ENCODE measurements around the gene TTC31.

The TTC31 gene

DNA sequence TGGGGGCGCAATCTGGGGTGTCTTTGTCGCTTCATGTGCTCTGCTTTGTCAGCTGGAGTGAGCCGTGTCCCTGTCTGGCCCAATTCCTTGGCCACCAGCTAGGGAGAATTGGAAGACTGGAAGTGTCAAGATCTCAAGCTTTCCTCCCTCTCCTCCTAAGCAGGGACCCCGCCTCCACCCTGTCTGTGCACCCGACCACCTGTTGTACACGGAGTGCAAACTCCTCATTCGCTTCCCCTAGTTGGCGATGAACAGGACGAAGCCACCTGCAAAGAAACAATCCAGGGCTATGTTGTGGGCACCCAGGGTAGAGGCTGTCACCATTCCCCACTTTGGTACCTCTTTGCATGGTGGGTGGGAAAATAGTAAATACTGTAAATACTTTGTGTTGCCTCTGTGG, 44.9 kb downstream of the TTC31 start:
- 0 out of 2 replicates have a peak, but pooled peaks cover under 1% of the 10 kb centered on the region for H3K27me3 ChIP-seq (replicated peaks; ENCODE audit: insufficient read depth, low read length)
- peaks cover 14% of the 10 kb centered on the region for H3K4me1 ChIP-seq (ENCODE audit: low read length)
- H3K79me2 ChIP-seq (ENCODE audit: low read length): peaks cover 42% of the 10 kb centered on the region
- H3K4me2 ChIP-seq (ENCODE audit: low read depth, low read length): peak overlapping the region; percentile 90; the same call in 1 of the 2 replicates
- H3K9me2 ChIP-seq (replicated peaks; ENCODE audit: insufficient read depth, low read length): no peaks in the 10 kb centered on the region
- no peak overlapping the region for H3K4me3 ChIP-seq (ENCODE audit: low read length)
- H3K9ac ChIP-seq (ENCODE audit: low read length): no peak overlapping the region
- no peak overlapping the region for H2AFZ ChIP-seq (ENCODE audit: low read length)
- H3K36me3 ChIP-seq (replicated peaks; ENCODE audit: insufficient read depth, low read length): peaks cover 11% of the 10 kb centered on the region
- H3K27ac ChIP-seq (ENCODE audit: low read length): no peak overlapping the region
- no peaks in the 10 kb centered on the region for H3K9me3 ChIP-seq (replicated peaks; ENCODE audit: insufficient read depth, low read length)
- peaks cover 15% of the 10 kb centered on the region; the same call in 1 of the 2 replicates for H3F3A ChIP-seq (ENCODE audit: insufficient read depth, low read length)
- H4K20me1 ChIP-seq (ENCODE audit: insufficient read depth, low read length): no peaks in the 10 kb centered on the region
- TF ChIP-seq EZH2phosphoT487 (IDR thresholded peaks at IDR 0.05; ENCODE audit: low read length) (no peak), EZH2 (optimal IDR thresholded peaks at IDR 0.05; ENCODE audit: low read depth, low read length) (no peak), CTCF (IDR thresholded peaks at IDR 0.05; ENCODE audit: low read length) (no peak)
- no peak for DNase-seq

GRCh38 chr2:74528600-74529356, 45.9 kb downstream of the TTC31 start:
- H3K9ac ChIP-seq (ENCODE audit: low read length): peak overlapping the region; percentile 94
- peak; percentile 46 for DNase-seq
- peak overlapping the region; percentile 69; the same call in 1 of the 2 replicates for H3K27ac ChIP-seq (ENCODE audit: low read length)
- no peaks in the 10 kb centered on the region for H3K9me3 ChIP-seq (replicated peaks; ENCODE audit: insufficient read depth, low read length)
- peak overlapping the region; percentile 67 for H2AFZ ChIP-seq (ENCODE audit: low read length)
- no peaks in the 10 kb centered on the region for H3K27me3 ChIP-seq (replicated peaks; ENCODE audit: insufficient read depth, low read length)
- peaks cover 42% of the 10 kb centered on the region for H3K79me2 ChIP-seq (ENCODE audit: low read length)
- no peaks in the 10 kb centered on the region for H4K20me1 ChIP-seq (ENCODE audit: insufficient read depth, low read length)
- no peak for TF ChIP-seq EZH2 (optimal IDR thresholded peaks at IDR 0.05; ENCODE audit: low read depth, low read length)
- no peak for TF ChIP-seq EZH2phosphoT487 (IDR thresholded peaks at IDR 0.05; ENCODE audit: low read length)
- peak; percentile 14; the same call in 1 of the 2 replicates for TF ChIP-seq CTCF (IDR thresholded peaks at IDR 0.05; ENCODE audit: low read length)
- peak overlapping the region; percentile 91 for H3K4me3 ChIP-seq (ENCODE audit: low read length)
- peaks cover 14% of the 10 kb centered on the region for H3K4me1 ChIP-seq (ENCODE audit: low read length)
- peak overlapping the region; percentile 90 for H3K4me2 ChIP-seq (ENCODE audit: low read depth, low read length)
- H3F3A ChIP-seq (ENCODE audit: insufficient read depth, low read length): peaks cover 15% of the 10 kb centered on the region; the same call in 1 of the 2 replicates
- peaks cover 11% of the 10 kb centered on the region for H3K36me3 ChIP-seq (replicated peaks; ENCODE audit: insufficient read depth, low read length)
- H3K9me2 ChIP-seq (replicated peaks; ENCODE audit: insufficient read depth, low read length): no peaks in the 10 kb centered on the region

GRCh38 chr2:74529357-74530238, 46.7 kb downstream of the TTC31 start, which contains the start of the genes AUP1 and HTRA2:
Gene AUP1 (minus strand): TSS chr2:74529706. CDS start chr2:74529629, 77 bp downstream.
Gene HTRA2 (plus strand): TSS chr2:74529933. CDS start chr2:74530007, 74 bp downstream.
- Histone ChIP-seq H3K27me3 (replicated peaks; ENCODE audit: insufficient read depth, low read length) (no peaks in the 10 kb centered on the region), H3K4me3 (ENCODE audit: low read length) (peak within 1 kb of the TSS; percentile 91), H3K27ac (ENCODE audit: low read length) (peak within 1 kb of the TSS; percentile 69), H3K9me3 (replicated peaks; ENCODE audit: insufficient read depth, low read length) (no peaks in the 10 kb centered on the region), H4K20me1 (ENCODE audit: insufficient read depth, low read length) (no peaks in the 10 kb centered on the region), H3F3A (ENCODE audit: insufficient read depth, low read length) (peaks cover 15% of the 10 kb centered on the region; the same call in 1 of the 2 replicates), H3K36me3 (replicated peaks; ENCODE audit: insufficient read depth, low read length) (peaks cover 11% of the 10 kb centered on the region), H2AFZ (ENCODE audit: low read length) (peak within 1 kb of the TSS; percentile 72), H3K79me2 (ENCODE audit: low read length) (peaks cover 42% of the 10 kb centered on the region), H3K9me2 (replicated peaks; ENCODE audit: insufficient read depth, low read length) (no peaks in the 10 kb centered on the region), H3K4me2 (ENCODE audit: low read depth, low read length) (peak within 1 kb of the TSS; percentile 91), H3K4me1 (ENCODE audit: low read length) (peaks cover 14% of the 10 kb centered on the region), H3K9ac (ENCODE audit: low read length) (peak within 1 kb of the TSS; percentile 94)
- peak; percentile 99 for DNase-seq
- TF ChIP-seq EZH2 (optimal IDR thresholded peaks at IDR 0.05; ENCODE audit: low read depth, low read length): no peak
- no peak for TF ChIP-seq CTCF (IDR thresholded peaks at IDR 0.05; ENCODE audit: low read length)
- TF ChIP-seq EZH2phosphoT487 (IDR thresholded peaks at IDR 0.05; ENCODE audit: low read length): no peak

All from MM.1S (cell line).